ENCODE results near the gene SOD1.
"Not testable (repeated sequence)": the region's sequence is repeated elsewhere in the genome, so short reads cannot be mapped to it uniquely, and the experiment has no call there.

DNA sequence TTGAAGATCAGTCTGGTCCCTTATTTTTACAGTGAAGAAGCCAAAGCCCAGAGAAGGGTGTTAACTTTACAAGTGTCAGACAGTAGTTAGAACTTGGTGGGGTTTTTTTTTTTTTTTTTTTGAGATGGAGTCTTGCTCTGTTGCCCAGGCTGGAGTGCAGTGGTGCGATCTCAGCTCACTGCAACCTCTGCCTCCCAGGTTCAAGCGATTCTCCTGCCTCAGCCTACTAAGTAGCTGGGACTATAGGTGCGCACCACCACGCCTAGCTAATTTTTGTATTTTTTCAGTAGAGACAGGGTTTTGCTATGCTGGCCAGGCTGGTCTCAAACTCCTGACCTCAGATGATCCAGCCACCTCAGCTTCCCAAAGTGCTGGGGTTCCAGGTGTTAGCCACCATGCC lies 6.4 kb downstream of the SOD1 start:
- TF ChIP-seq, protein P1, sequence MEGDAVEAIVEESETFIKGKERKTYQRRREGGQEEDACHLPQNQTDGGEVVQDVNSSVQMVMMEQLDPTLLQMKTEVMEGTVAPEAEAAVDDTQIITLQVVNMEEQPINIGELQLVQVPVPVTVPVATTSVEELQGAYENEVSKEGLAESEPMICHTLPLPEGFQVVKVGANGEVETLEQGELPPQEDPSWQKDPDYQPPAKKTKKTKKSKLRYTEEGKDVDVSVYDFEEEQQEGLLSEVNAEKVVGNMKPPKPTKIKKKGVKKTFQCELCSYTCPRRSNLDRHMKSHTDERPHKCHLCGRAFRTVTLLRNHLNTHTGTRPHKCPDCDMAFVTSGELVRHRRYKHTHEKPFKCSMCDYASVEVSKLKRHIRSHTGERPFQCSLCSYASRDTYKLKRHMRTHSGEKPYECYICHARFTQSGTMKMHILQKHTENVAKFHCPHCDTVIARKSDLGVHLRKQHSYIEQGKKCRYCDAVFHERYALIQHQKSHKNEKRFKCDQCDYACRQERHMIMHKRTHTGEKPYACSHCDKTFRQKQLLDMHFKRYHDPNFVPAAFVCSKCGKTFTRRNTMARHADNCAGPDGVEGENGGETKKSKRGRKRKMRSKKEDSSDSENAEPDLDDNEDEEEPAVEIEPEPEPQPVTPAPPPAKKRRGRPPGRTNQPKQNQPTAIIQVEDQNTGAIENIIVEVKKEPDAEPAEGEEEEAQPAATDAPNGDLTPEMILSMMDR (conservative IDR thresholded peaks at IDR 0.05 in 1 of 2, IDR thresholded peaks at IDR 0.05 in 1 of 2; ENCODE audit: low read depth in 1 of 2, low read length in 2 of 2): not testable (repeated sequence)
- not testable (repeated sequence) for TF ChIP-seq EZH2 (IDR thresholded peaks at IDR 0.05; ENCODE audit: low read length, missing control alignments)
